Activated naive CD8-positive, alpha-beta T cell (primary cell): ENCODE results near the gene AMIGO3.

Experiments used
- H3K27ac Mint-ChIP-seq: one replicate; pipeline ENCODE4 v1.8.0; 2021; ENCODE audit warnings: mixed read lengths
- H3K27me3 Mint-ChIP-seq: one replicate; pipeline ENCODE4 v1.8.0; 2021; ENCODE audit warnings: mixed read lengths
- H3K36me3 Mint-ChIP-seq: one replicate; pipeline ENCODE4 v1.8.0; 2021; ENCODE audit warnings: mixed read lengths
- H3K4me1 Mint-ChIP-seq: one replicate; pipeline ENCODE4 v1.8.0; 2021; ENCODE audit warnings: low read depth, mixed read lengths
- H3K4me3 Mint-ChIP-seq: one replicate; pipeline ENCODE4 v1.8.0; 2021; ENCODE audit warnings: mild to moderate bottlenecking, mixed read lengths
- H3K9me3 Mint-ChIP-seq: one replicate; pipeline ENCODE4 v1.8.0; 2021; ENCODE audit warnings: low read depth, mixed read lengths

AMIGO3 gene

GRCh38 chr3:49718858-49719213, 648 bp downstream of the AMIGO3 start:
- Mint-ChIP-seq H3K36me3 (no peaks in the 10 kb centered on the region), H3K4me3 (peak overlapping the region; percentile 85), H3K9me3 (no peaks in the 10 kb centered on the region), H3K27me3 (no peaks in the 10 kb centered on the region), H3K4me1 (peaks cover 20% of the 10 kb centered on the region), H3K27ac (peak overlapping the region; percentile 58)

GRCh38 chr3:49717959-49718857, 1.3 kb downstream of the AMIGO3 start:
- peak overlapping the region; percentile 85 for H3K4me3 Mint-ChIP-seq
- H3K27ac Mint-ChIP-seq, result peak overlapping the region; percentile 58
- H3K4me1 Mint-ChIP-seq, result peaks cover 20% of the 10 kb centered on the region
- no peaks in the 10 kb centered on the region for H3K36me3 Mint-ChIP-seq
- H3K27me3 Mint-ChIP-seq, result no peaks in the 10 kb centered on the region
- H3K9me3 Mint-ChIP-seq, result no peaks in the 10 kb centered on the region

- peaks cover 19% of the 10 kb centered on the region for H3K4me1 Mint-ChIP-seq
- no peak overlapping the region for H3K4me3 Mint-ChIP-seq
- H3K36me3 Mint-ChIP-seq, result no peaks in the 10 kb centered on the region
These were observed 2.1 kb downstream of the AMIGO3 start for GRCh38 chr3:49717211-49717958.

GRCh38 chr3:49716691-49717210, 2.7 kb downstream of the AMIGO3 start:
- no peak overlapping the region for H3K4me3 Mint-ChIP-seq
- H3K4me1 Mint-ChIP-seq, result peaks cover 18% of the 10 kb centered on the region
- H3K27ac Mint-ChIP-seq, result no peak overlapping the region
- H3K27me3 Mint-ChIP-seq, result no peaks in the 10 kb centered on the region
- H3K36me3 Mint-ChIP-seq, result no peaks in the 10 kb centered on the region
- H3K9me3 Mint-ChIP-seq, result no peaks in the 10 kb centered on the region

More at GRCh38 chr3:49717211-49717958, 2.1 kb downstream of the AMIGO3 start:
- H3K9me3 Mint-ChIP-seq, result no peaks in the 10 kb centered on the region
- H3K27me3 Mint-ChIP-seq, result no peaks in the 10 kb centered on the region
- no peak overlapping the region for H3K27ac Mint-ChIP-seq

GRCh38 chr3:49716169-49716568, 3.3 kb downstream of the AMIGO3 start:
- no peaks in the 10 kb centered on the region for H3K9me3 Mint-ChIP-seq
- peaks cover 19% of the 10 kb centered on the region for H3K4me1 Mint-ChIP-seq
- no peak overlapping the region for H3K4me3 Mint-ChIP-seq
- H3K27ac Mint-ChIP-seq, result no peak overlapping the region
- no peaks in the 10 kb centered on the region for H3K27me3 Mint-ChIP-seq
- H3K36me3 Mint-ChIP-seq, result no peaks in the 10 kb centered on the region

- no peaks in the 10 kb centered on the region for H3K9me3 Mint-ChIP-seq
- H3K4me1 Mint-ChIP-seq, result peaks cover 19% of the 10 kb centered on the region
- no peak overlapping the region for H3K4me3 Mint-ChIP-seq
- H3K27ac Mint-ChIP-seq, result no peak overlapping the region
- H3K27me3 Mint-ChIP-seq, result no peaks in the 10 kb centered on the region
- H3K36me3 Mint-ChIP-seq, result no peaks in the 10 kb centered on the region
These were observed 3.8 kb downstream of the AMIGO3 start for GRCh38 chr3:49715611-49716121.

- no peak overlapping the region for H3K4me3 Mint-ChIP-seq
- no peaks in the 10 kb centered on the region for H3K36me3 Mint-ChIP-seq
- H3K27ac Mint-ChIP-seq, result no peak overlapping the region
- no peaks in the 10 kb centered on the region for H3K27me3 Mint-ChIP-seq
- H3K9me3 Mint-ChIP-seq, result no peaks in the 10 kb centered on the region
- H3K4me1 Mint-ChIP-seq, result peaks cover 19% of the 10 kb centered on the region
These were observed 4.5 kb downstream of the AMIGO3 start for GRCh38 chr3:49714728-49715550.

- H3K4me3 Mint-ChIP-seq, result no peak overlapping the region
- H3K4me1 Mint-ChIP-seq, result peaks cover 7% of the 10 kb centered on the region
- H3K9me3 Mint-ChIP-seq, result no peaks in the 10 kb centered on the region
- H3K36me3 Mint-ChIP-seq, result no peaks in the 10 kb centered on the region
- no peaks in the 10 kb centered on the region for H3K27me3 Mint-ChIP-seq
- H3K27ac Mint-ChIP-seq, result no peak overlapping the region
These were observed 6.0 kb downstream of the AMIGO3 start for GRCh38 chr3:49713336-49714105.

GRCh38 chr3:49712631-49713317, 6.7 kb downstream of the AMIGO3 start:
- H3K27ac Mint-ChIP-seq, result no peak overlapping the region
- H3K27me3 Mint-ChIP-seq, result no peaks in the 10 kb centered on the region
- H3K36me3 Mint-ChIP-seq, result no peaks in the 10 kb centered on the region
- peaks cover 5% of the 10 kb centered on the region for H3K4me1 Mint-ChIP-seq
- H3K9me3 Mint-ChIP-seq, result no peaks in the 10 kb centered on the region
- no peak overlapping the region for H3K4me3 Mint-ChIP-seq

GRCh38 chr3:49712166-49712565, 7.3 kb downstream of the AMIGO3 start:
- no peaks in the 10 kb centered on the region for H3K36me3 Mint-ChIP-seq
- H3K9me3 Mint-ChIP-seq, result no peaks in the 10 kb centered on the region
- no peaks in the 10 kb centered on the region for H3K27me3 Mint-ChIP-seq
- no peak overlapping the region for H3K4me3 Mint-ChIP-seq
- H3K4me1 Mint-ChIP-seq, result peaks cover 5% of the 10 kb centered on the region
- H3K27ac Mint-ChIP-seq, result no peak overlapping the region

GRCh38 chr3:49711489-49711888, 8.0 kb downstream of the AMIGO3 start:
- H3K4me1 Mint-ChIP-seq, result peaks cover 5% of the 10 kb centered on the region
- H3K4me3 Mint-ChIP-seq, result no peak overlapping the region
- H3K27ac Mint-ChIP-seq, result no peak overlapping the region
- no peaks in the 10 kb centered on the region for H3K36me3 Mint-ChIP-seq
- no peaks in the 10 kb centered on the region for H3K9me3 Mint-ChIP-seq
- no peaks in the 10 kb centered on the region for H3K27me3 Mint-ChIP-seq

GRCh38 chr3:49709852-49710251, 9.6 kb downstream of the AMIGO3 start:
- Mint-ChIP-seq H3K27me3 (no peaks in the 10 kb centered on the region), H3K4me3 (no peak overlapping the region), H3K4me1 (peaks cover 5% of the 10 kb centered on the region), H3K36me3 (no peaks in the 10 kb centered on the region), H3K27ac (no peak overlapping the region), H3K9me3 (no peaks in the 10 kb centered on the region)

- Mint-ChIP-seq H3K9me3 (no peaks in the 10 kb centered on the region), H3K4me3 (no peak overlapping the region), H3K27ac (no peak overlapping the region), H3K27me3 (no peaks in the 10 kb centered on the region), H3K4me1 (peaks cover 2% of the 10 kb centered on the region), H3K36me3 (peaks cover 2% of the 10 kb centered on the region)
These were observed 12.4 kb downstream of the AMIGO3 start for GRCh38 chr3:49707113-49707480.
